ENCODE measurements around the gene SIPA1. TPM values are rescaled to one million over a fixed set of nuclear protein-coding genes. Genes with fewer than 3 reads are reported as not detected.
A peak's percentile ranks its signal among the peaks of the same experiment; 100 is the strongest.

SIPA1 gene
- total and polyA plus RNA-seq, 2 of the 8 experiments (the other 6 are each of a cell fraction or from before 2014, with no cell fraction given) = 35.3 to 72.2 TPM

DNA sequence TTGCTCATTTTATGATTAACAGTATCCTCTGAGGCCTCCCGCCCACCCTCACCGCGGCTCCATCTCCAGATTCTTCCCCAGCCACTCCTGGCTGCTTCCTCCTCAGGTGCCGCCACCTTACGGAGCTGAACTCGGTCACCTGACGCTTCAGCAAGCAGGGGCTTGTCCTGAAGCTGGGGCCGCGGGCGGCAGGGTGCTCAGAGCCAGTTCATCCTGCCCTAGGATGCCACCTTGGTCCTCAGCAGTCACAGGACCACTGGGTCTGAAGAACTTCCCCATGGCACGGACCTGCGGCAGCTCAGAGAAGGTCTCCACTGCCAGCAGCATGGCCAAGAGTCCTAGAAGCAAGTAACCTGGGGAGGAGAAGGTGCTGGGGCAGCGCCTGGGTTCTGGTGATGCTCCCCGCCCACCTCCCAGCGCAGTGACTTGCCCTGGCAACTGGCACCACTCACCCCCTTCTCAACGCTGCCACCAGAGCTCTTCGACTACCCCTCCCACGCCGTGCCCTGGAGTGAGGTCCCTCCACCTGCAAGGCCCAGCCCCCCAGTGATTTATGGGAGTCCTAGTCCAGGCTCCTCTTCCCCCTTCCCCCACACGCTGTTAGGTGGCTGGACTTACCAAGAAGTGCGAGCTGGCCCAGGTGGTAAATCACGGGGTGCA is 44.9 kb upstream of the SIPA1 start:
- H4K91ac ChIP-seq (replicated peaks; ENCODE audit: insufficient read length, low read length) = peak overlapping the region; percentile 61
- H2BK15ac ChIP-seq (ENCODE audit: low read length) = peak overlapping the region; percentile 72; the same call in 1 of the 2 replicates
- H2AK5ac ChIP-seq (ENCODE audit: low read depth, low read length) = 0 out of 2 replicates have a peak overlapping the region, but pooled peaks have one; percentile 7
- ChIA-PET CTCF (ENCODE audit: partially characterized antibody) (interaction anchor here (0.6 to 14.5 kb wide), 32 partner anchors 8 to 1879 kb away, joined by 3 to 227 read pairs (median 4); partner anchors contain the start of genes EHBP1L1, FAM89B, MAP3K11 and PCNX3), POLR2A (ENCODE audit: partially characterized antibody) (interaction anchor here (0.8 to 6.8 kb wide), 12 partner anchors 10 to 91 kb away, joined by 3 to 41 read pairs (median 8); partner anchors contain the start of genes EHBP1L1, FAM89B, MAP3K11 and PCNX3)
- no peaks in the 10 kb centered on the region for H3K79me2 ChIP-seq (ENCODE audit: control insufficient read depth in 1 of 2, insufficient read depth in 2 of 2, low read length in 2 of 2)
- H3K27ac ChIP-seq (ENCODE audit: low read depth, low read length) = no peak overlapping the region
- H4K5ac ChIP-seq (ENCODE audit: insufficient read length, low read depth, low read length) = no peak overlapping the region
- H3K56ac ChIP-seq (replicated peaks; ENCODE audit: insufficient read length, low read depth, low read length) = no peak overlapping the region
- H4K8ac ChIP-seq (ENCODE audit: extremely low read depth, insufficient read depth, low read length) = no peak overlapping the region
- peak overlapping the region; percentile 94 for H3K4ac ChIP-seq (replicated peaks; ENCODE audit: insufficient read length, low read depth, low read length)
- peak overlapping the region; percentile 80; the same call in 1 of the 2 replicates for H2BK12ac ChIP-seq (ENCODE audit: low read depth, low read length)
- no peak for DNase-seq (ENCODE audit: low read depth in 1 of 2, low spot score in 2 of 2)
- H2AFZ ChIP-seq (ENCODE audit: low read length) = no peak overlapping the region
- no peaks in the 10 kb centered on the region for H3K79me1 ChIP-seq (ENCODE audit: low read depth, low read length)
- no peak overlapping the region for H2BK20ac ChIP-seq (ENCODE audit: low read length)
- H3K23me2 ChIP-seq (ENCODE audit: low read depth, low read length) = peaks cover 9% of the 10 kb centered on the region; the same call in 1 of the 2 replicates
- peak overlapping the region; percentile 81; the same call in 1 of the 2 replicates for H2BK5ac ChIP-seq (ENCODE audit: low read depth, low read length)
- no peak overlapping the region for H3K9ac ChIP-seq (replicated peaks in 1 of 4; ENCODE audit: extremely low read depth in 1 of 4, low read depth in 3 of 4, low read length in 3 of 4)
- no peak overlapping the region for H3K14ac ChIP-seq (ENCODE audit: insufficient read length)
- FAIRE-seq = no peak
- H3K23ac ChIP-seq (ENCODE audit: insufficient read length) = no peak overlapping the region
- H3K4me2 ChIP-seq (ENCODE audit: insufficient read depth in 1 of 2, low read depth in 2 of 2, low read length in 2 of 2) = peak overlapping the region; percentile 60 to 87
- no peak overlapping the region for H3K18ac ChIP-seq (ENCODE audit: extremely low read depth, low read length)
- peaks cover 8 to 27% (median 22%) of the 10 kb centered on the region in 4 experiments for H3K27me3 ChIP-seq (replicated peaks in 1 of 4; ENCODE audit: control insufficient read depth in 3 of 4, extremely low read depth in 1 of 4, insufficient read depth in 3 of 4, low read length in 3 of 4)
- no peaks in the 10 kb centered on the region for H3K9me3 ChIP-seq (ENCODE audit: insufficient read depth in 2 of 2, low read depth in 1 of 2, low read length in 1 of 2)
- H3K4me1 ChIP-seq (replicated peaks in 1 of 4; ENCODE audit: control insufficient read depth in 3 of 4, insufficient read depth in 4 of 4, low read length in 3 of 4) = peaks cover 3 to 15% (median 9%) of the 10 kb centered on the region in 4 experiments
- peaks cover 0 to 4% of the 10 kb centered on the region in 2 experiments for H4K20me1 ChIP-seq (replicated peaks in 1 of 2; ENCODE audit: control insufficient read depth in 1 of 2, insufficient read depth in 2 of 2, low read length in 2 of 2)
- H2BK120ac ChIP-seq (replicated peaks; ENCODE audit: low read depth, low read length) = no peak overlapping the region
- WGBS, 2 experiments (ENCODE audit: extremely low coverage in 1 of 2, insufficient coverage in 1 of 2, insufficient read length in 1 of 2, insufficient replicate concordance in 2 of 2, low coverage in 1 of 2, low lambda C conversion rate in 2 of 2, missing lambda C conversion rate in 1 of 2) = 60% methylated on average over 22 of the region's 22 CpGs; no CpG with 5 or more reads in 1 of the 2 experiments
- H3K36me3 ChIP-seq (ENCODE audit: control insufficient read depth in 2 of 4, insufficient read depth in 4 of 4, low read length in 3 of 4) = peaks cover 0 to under 1% (median under 1%) of the 10 kb centered on the region in 4 experiments; a peak in 2 of 8 replicates
- H3K4me3 ChIP-seq (ENCODE audit: extremely low read depth in 1 of 4, insufficient read depth in 2 of 4, low read depth in 3 of 4, low read length in 4 of 4) = peak overlapping the region; percentile 43 to 61 (median 50); a peak in 6 of 8 replicates
- TF ChIP-seq RNF2 (IDR thresholded peaks at IDR 0.05; ENCODE audit: borderline replicate concordance, low read depth, low read length, missing control alignments, poor library complexity, severe bottlenecking) = no peak
- TF ChIP-seq POLR2A (IDR thresholded peaks at IDR 0.05; ENCODE audit: control extremely low read depth in 1 of 2, low read depth in 2 of 2, low read length in 2 of 2) = no peak
- no peak for TF ChIP-seq SIN3A (conservative IDR thresholded peaks at IDR 0.05 in 1 of 2, IDR thresholded peaks at IDR 0.05 in 1 of 2; ENCODE audit: low read depth in 1 of 2, low read length in 2 of 2)
- TF ChIP-seq ZNF274 (IDR thresholded peaks at IDR 0.05; ENCODE audit: borderline replicate concordance, extremely low read depth, low read length) = no peak
- no peak for TF ChIP-seq RAD21 (IDR thresholded peaks at IDR 0.05 in 1 of 2, conservative IDR thresholded peaks at IDR 0.05 in 1 of 2; ENCODE audit: low read depth in 2 of 2, low read length in 2 of 2)
- no peak for TF ChIP-seq TAF1 (IDR thresholded peaks at IDR 0.05; ENCODE audit: low read depth, low read length)
- no peak for TF ChIP-seq PHF8 (conservative IDR thresholded peaks at IDR 0.05; ENCODE audit: low read depth, low read length)
- TF ChIP-seq CHD1 (IDR thresholded peaks at IDR 0.05; ENCODE audit: low read depth, low read length) = no peak
- no peak for TF ChIP-seq JUN (IDR thresholded peaks at IDR 0.05; ENCODE audit: low read depth, low read length)
- no peak for TF ChIP-seq KDM4A (IDR thresholded peaks at IDR 0.05; ENCODE audit: low read depth, low read length, severe bottlenecking)

Measured in H1 (cell line).